Activated CD8-positive, alpha-beta memory T cell treated with anti-CD3 and anti-CD28 coated beads, Interleukin-2, amount 50 U/mL, for 4 hours (primary cell): ENCODE data around the gene MBD3L2B.

Experiments
- DNase-seq: peaks from one replicate; pipeline ENCODE4 v3.0.0-alpha.2; 2020

Gene MBD3L2B

GRCh38 chr19:7010722-7011593, 10.3 kb downstream of the MBD3L2B start:
- DNase-seq, result no peak

GRCh38 chr19:7007859-7008258, 13.4 kb downstream of the MBD3L2B start:
- no peak for DNase-seq

GRCh38 chr19:7006135-7006704, 15.0 kb downstream of the MBD3L2B start:
- DNase-seq, result no peak

GRCh38 chr19:7004313-7004931, 16.8 kb downstream of the MBD3L2B start:
- DNase-seq, result no peak

- DNase-seq, result no peak
These were observed 20.4 kb downstream of the MBD3L2B start for GRCh38 chr19:7000816-7001215.

GRCh38 chr19:7000333-7000732, 20.9 kb downstream of the MBD3L2B start:
- no peak for DNase-seq

- DNase-seq, result no peak
These were observed 21.3 kb downstream of the MBD3L2B start for GRCh38 chr19:6999933-7000332.

- no peak for DNase-seq
These were observed 23.4 kb downstream of the MBD3L2B start for GRCh38 chr19:6997679-6998445.

- no peak for DNase-seq
These were observed 24.4 kb downstream of the MBD3L2B start for GRCh38 chr19:6996810-6997209.

- no peak for DNase-seq
These were observed 26.2 kb downstream of the MBD3L2B start for GRCh38 chr19:6995054-6995453.

GRCh38 chr19:6988257-6988656, 33.0 kb downstream of the MBD3L2B start:
- DNase-seq, result no peak

- DNase-seq, result no peak
These were observed 33.4 kb downstream of the MBD3L2B start for GRCh38 chr19:6987850-6988249.

GRCh38 chr19:6983448-6983847, 37.8 kb downstream of the MBD3L2B start:
- DNase-seq, result no peak

- DNase-seq, result no peak
These were observed 41.8 kb downstream of the MBD3L2B start for GRCh38 chr19:6979399-6979798.

- DNase-seq, result no peak
These were observed 45.0 kb downstream of the MBD3L2B start for GRCh38 chr19:6976197-6976596.

GRCh38 chr19:6971366-6971765, 49.9 kb downstream of the MBD3L2B start:
- DNase-seq, result no peak

- no peak for DNase-seq
These were observed 50.8 kb downstream of the MBD3L2B start for GRCh38 chr19:6970443-6970842.

GRCh38 chr19:6970021-6970420, 51.2 kb downstream of the MBD3L2B start:
- DNase-seq, result no peak

GRCh38 chr19:6969490-6969889, 51.7 kb downstream of the MBD3L2B start:
- no peak for DNase-seq
